ENCODE measurements around the gene BOK. TPM values are rescaled to one million over a fixed set of nuclear protein-coding genes. Genes with fewer than 3 reads are reported as not detected.

The BOK gene
- total RNA-seq, 1 donor from 2014 or later, result not detected

GRCh38 chr2:241577413-241578122, 19.0 kb downstream of the BOK start:
- ATAC-seq (ENCODE audit: low read depth) (no peak), DNase-seq (no peak)
- Mint-ChIP-seq H3K4me3 (no peak overlapping the region), H3K27ac (no peak overlapping the region), H3K36me3 (ENCODE audit: low read depth) (peaks cover 25% of the 10 kb centered on the region), H3K27me3 (no peaks in the 10 kb centered on the region), H3K9me3 (no peaks in the 10 kb centered on the region), H3K4me1 (no peaks in the 10 kb centered on the region)
- TF ChIP-seq CTCF (IDR thresholded peaks at IDR 0.05), result no peak
- CTCF ChIA-PET, result no interaction called here
- intact Hi-C loops (cut with micrococcal nuclease), result no loop called here
- POLR2A ChIA-PET, result no interaction called here

GRCh38 chr2:241579281-241579680, 20.7 kb downstream of the BOK start:
- ChIA-PET CTCF (no interaction called here), POLR2A (no interaction called here)
- no peaks in the 10 kb centered on the region for H3K9me3 Mint-ChIP-seq
- intact Hi-C loops (cut with micrococcal nuclease), result no loop called here
- H3K36me3 Mint-ChIP-seq (ENCODE audit: low read depth), result peaks cover 40% of the 10 kb centered on the region
- DNase-seq (no peak), ATAC-seq (ENCODE audit: low read depth) (no peak)
- H3K4me1 Mint-ChIP-seq, result no peaks in the 10 kb centered on the region
- no peak overlapping the region for H3K27ac Mint-ChIP-seq
- TF ChIP-seq CTCF (IDR thresholded peaks at IDR 0.05), result no peak
- no peak overlapping the region for H3K4me3 Mint-ChIP-seq
- no peaks in the 10 kb centered on the region for H3K27me3 Mint-ChIP-seq

- ATAC-seq (ENCODE audit: low read depth), result no peak
- intact Hi-C loops (cut with micrococcal nuclease), result no loop called here
- Mint-ChIP-seq H3K27ac (no peak overlapping the region), H3K4me3 (no peak overlapping the region), H3K36me3 (ENCODE audit: low read depth) (peaks cover 52% of the 10 kb centered on the region), H3K27me3 (no peaks in the 10 kb centered on the region), H3K4me1 (no peaks in the 10 kb centered on the region), H3K9me3 (peaks cover 12% of the 10 kb centered on the region)
- CTCF ChIA-PET, result no interaction called here
- DNase-seq, result no peak
- POLR2A ChIA-PET, result no interaction called here
- no peak for TF ChIP-seq CTCF (IDR thresholded peaks at IDR 0.05)
These were observed 23.8 kb downstream of the BOK start for GRCh38 chr2:241582328-241582727.

- ATAC-seq (ENCODE audit: low read depth) (no peak), DNase-seq (no peak)
- CTCF ChIA-PET, result no interaction called here
- no peak for TF ChIP-seq CTCF (IDR thresholded peaks at IDR 0.05)
- Mint-ChIP-seq H3K27ac (no peak overlapping the region), H3K9me3 (peaks cover 12% of the 10 kb centered on the region), H3K4me3 (no peak overlapping the region), H3K36me3 (ENCODE audit: low read depth) (peaks cover 49% of the 10 kb centered on the region), H3K4me1 (no peaks in the 10 kb centered on the region), H3K27me3 (no peaks in the 10 kb centered on the region)
- POLR2A ChIA-PET, result no interaction called here
- intact Hi-C loops (cut with micrococcal nuclease), result no loop called here
These were observed 24.3 kb downstream of the BOK start for GRCh38 chr2:241582806-241583205.

- ChIA-PET POLR2A (interaction anchor here (0.5 kb wide), 1 partner anchor 17 kb away, joined by 5 read pairs; no protein-coding TSS in a partner anchor), CTCF (no interaction called here)
- DNase-seq (no peak), ATAC-seq (ENCODE audit: low read depth) (no peak)
- Mint-ChIP-seq H3K4me1 (no peaks in the 10 kb centered on the region), H3K27me3 (no peaks in the 10 kb centered on the region), H3K36me3 (ENCODE audit: low read depth) (peaks cover 40% of the 10 kb centered on the region), H3K27ac (no peak overlapping the region), H3K4me3 (no peak overlapping the region), H3K9me3 (peaks cover 16% of the 10 kb centered on the region)
- intact Hi-C loops (cut with micrococcal nuclease), result no loop called here
- TF ChIP-seq CTCF (IDR thresholded peaks at IDR 0.05), result no peak
These were observed 25.9 kb downstream of the BOK start for GRCh38 chr2:241584436-241584835.
